Gastroesophageal sphincter (tissue), 4 donors: Measurements from ENCODE around the gene RLN3. TPM values are rescaled to one million over a fixed set of nuclear protein-coding genes. Genes with fewer than 3 reads are reported as not detected.

Source experiments
- ATAC-seq: fragments of 150-250 bp; one replicate; pipeline ENCODE4 v1.9.1; 2016; ENCODE audit warnings: mild to moderate bottlenecking, moderate library complexity
- H3K27ac ChIP-seq, 4 donors: fragments of 200-600 bp; sonication (generic) in 3 of 4; 1 replicate in 3 of 4; 2 replicates in 1 of 4; pipeline ENCODE4 v1.5.1; 2016 to 2019
- H3K27me3 ChIP-seq: fragments of 200-600 bp; sonication (generic); one replicate; pipeline ENCODE4 v1.5.1; 2019
- H3K36me3 ChIP-seq, 2 donors: fragments of 200-600 bp; sonication (generic); one replicate each; pipeline ENCODE4 v1.5.1; 2019; ENCODE audit warnings: control low read depth in 1 of 2
- H3K4me1 ChIP-seq, 3 donors: fragments of 200-600 bp; sonication (generic); 1 replicate in 2 of 3; 2 replicates in 1 of 3; pipeline ENCODE4 v1.5.1; 2016 to 2019; ENCODE audit warnings: control low read depth in 2 of 3
- H3K4me3 ChIP-seq, 2 donors: fragments of 200-600 bp; sonication (generic); one replicate each; pipeline ENCODE4 v1.5.1; 2019; ENCODE audit warnings: mild to moderate bottlenecking in 1 of 2, moderate library complexity in 1 of 2
- H3K9me3 ChIP-seq, 3 donors: fragments of 200-600 bp; sonication (generic); one replicate each; pipeline ENCODE4 v1.5.1; 2017 to 2019; ENCODE audit warnings: control low read depth in 2 of 3
- EP300 ChIP-seq: sonication (generic); formaldehyde crosslinking; IDR thresholded peaks from one replicate; pipeline ENCODE4 v1.6.1; 2017; ENCODE audit warnings: antibody characterized with exemption, mild to moderate bottlenecking
- POLR2A ChIP-seq, 2 donors: fragments of 450-650 bp; IDR thresholded peaks; one replicate each; pipeline ENCODE4 v1.6.1; 2017; ENCODE audit warnings: antibody characterized with exemption in 2 of 2, mild to moderate bottlenecking in 2 of 2, moderate library complexity in 1 of 2
- POLR2AphosphoS5 ChIP-seq: sonication (generic); formaldehyde crosslinking; IDR thresholded peaks from one replicate; pipeline ENCODE4 v1.6.1; 2017; ENCODE audit warnings: antibody characterized with exemption
- WGBS, 2 donors: methylation state at CpG; one replicate each; pipeline ENCODE4 v1.1.5; 2018; ENCODE audit warnings: low coverage in 1 of 2; 5-methylcytosine and 5-hydroxymethylcytosine counted together
- total RNA-seq, 4 donors: library from RNA; depleted of rRNA; stranded (reverse); fragments of >200 nt; gene quantifications; one replicate each; pipeline ENCODE4 v1.1.0, GENCODE V29; 2016
- TF ChIP-seq, protein P1 (sequence below), 4 experiments: fragments of 200-600 bp in 2 of 4; fragments of 450-650 bp in 2 of 4; sonication (generic) in 1 of 4; IDR thresholded peaks; one replicate each; pipeline ENCODE4 v1.5.1; 2017 to 2019; ENCODE audit warnings: antibody characterized with exemption in 4 of 4, mild to moderate bottlenecking in 2 of 4, moderate library complexity in 2 of 4

The RLN3 gene
- total RNA-seq, 4 donors from 2014 or later, result not detected

- Histone ChIP-seq H3K36me3 (peaks cover 0 to under 1% of the 10 kb centered on the region in 2 donors), H3K4me3 (peak overlapping the region; percentile 84 to 89), H3K4me1 (peaks cover 0 to 41% (median 18%) of the 10 kb centered on the region in 3 donors), H3K27ac (peak overlapping the region; percentile 98 to 99 (median 99)), H3K27me3 (no peaks in the 10 kb centered on the region), H3K9me3 (no peaks in the 10 kb centered on the region)
- TF ChIP-seq POLR2A (IDR thresholded peaks at IDR 0.05), result peak; percentile 50 to 71
- TF ChIP-seq, protein P1, sequence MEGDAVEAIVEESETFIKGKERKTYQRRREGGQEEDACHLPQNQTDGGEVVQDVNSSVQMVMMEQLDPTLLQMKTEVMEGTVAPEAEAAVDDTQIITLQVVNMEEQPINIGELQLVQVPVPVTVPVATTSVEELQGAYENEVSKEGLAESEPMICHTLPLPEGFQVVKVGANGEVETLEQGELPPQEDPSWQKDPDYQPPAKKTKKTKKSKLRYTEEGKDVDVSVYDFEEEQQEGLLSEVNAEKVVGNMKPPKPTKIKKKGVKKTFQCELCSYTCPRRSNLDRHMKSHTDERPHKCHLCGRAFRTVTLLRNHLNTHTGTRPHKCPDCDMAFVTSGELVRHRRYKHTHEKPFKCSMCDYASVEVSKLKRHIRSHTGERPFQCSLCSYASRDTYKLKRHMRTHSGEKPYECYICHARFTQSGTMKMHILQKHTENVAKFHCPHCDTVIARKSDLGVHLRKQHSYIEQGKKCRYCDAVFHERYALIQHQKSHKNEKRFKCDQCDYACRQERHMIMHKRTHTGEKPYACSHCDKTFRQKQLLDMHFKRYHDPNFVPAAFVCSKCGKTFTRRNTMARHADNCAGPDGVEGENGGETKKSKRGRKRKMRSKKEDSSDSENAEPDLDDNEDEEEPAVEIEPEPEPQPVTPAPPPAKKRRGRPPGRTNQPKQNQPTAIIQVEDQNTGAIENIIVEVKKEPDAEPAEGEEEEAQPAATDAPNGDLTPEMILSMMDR (IDR thresholded peaks at IDR 0.05), result no peak
- peak; percentile 58 for ATAC-seq
- WGBS, 2 donors, result 0 to 18% methylated on average over 1 to 9 of the region's 50 CpGs
Observed at GRCh38 chr19:14005349-14006084, 22.4 kb upstream of the RLN3 start.

GRCh38 chr19:14006085-14006765 is 21.7 kb upstream of the RLN3 start, which contains the start of gene RFX1:
Gene RFX1 (minus strand): TSS chr19:14006320. CDS start chr19:13993843, 12,477 bp downstream.
- no peaks in the 10 kb centered on the region for H3K27me3 ChIP-seq

DNA sequence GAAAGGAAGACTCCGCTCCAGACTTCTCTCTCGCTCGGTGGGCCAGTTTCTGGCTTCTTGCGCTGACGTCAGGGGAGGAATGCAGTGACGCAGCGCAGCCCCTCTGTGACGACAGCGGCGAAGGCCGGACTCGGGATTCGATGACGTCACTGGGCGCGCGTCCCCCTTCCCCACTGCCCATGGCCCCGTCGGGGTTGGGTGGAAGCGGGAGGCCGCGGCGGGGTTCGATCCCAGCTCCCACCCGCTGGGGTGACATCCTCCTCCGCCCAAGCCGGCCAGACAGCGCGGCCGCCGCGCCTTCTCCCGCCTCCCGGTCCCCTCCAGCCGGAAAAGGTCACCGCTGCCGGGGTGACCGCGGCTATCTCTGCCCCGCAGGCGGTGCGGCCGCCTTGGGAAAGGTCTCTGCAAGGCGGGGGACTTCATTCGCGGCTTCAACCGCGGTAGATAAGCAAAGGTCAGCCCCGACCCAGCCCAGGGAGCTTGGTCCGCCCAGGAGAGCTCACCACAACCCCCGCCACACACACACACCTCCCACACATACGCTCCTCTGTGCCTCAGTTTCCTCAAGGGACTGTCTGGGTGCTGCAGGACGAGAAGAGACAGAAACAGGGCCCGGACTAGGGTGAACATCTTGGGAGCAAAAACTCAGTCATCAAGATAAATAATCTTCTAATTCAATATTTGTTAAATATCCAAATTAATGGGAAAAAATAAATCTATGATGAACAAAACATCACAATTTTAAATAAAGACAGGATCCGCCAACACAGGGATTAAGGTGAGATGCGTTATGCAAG is 21.0 kb upstream of the RLN3 start:
- Histone ChIP-seq H3K4me1 (peaks cover 0 to 41% (median 18%) of the 10 kb centered on the region in 3 donors), H3K27me3 (no peaks in the 10 kb centered on the region), H3K36me3 (no peaks in the 10 kb centered on the region), H3K9me3 (no peaks in the 10 kb centered on the region), H3K4me3 (peak overlapping the region; percentile 78 to 89), H3K27ac (peak overlapping the region; percentile 95 to 99 (median 98))
- TF ChIP-seq, protein P1 (IDR thresholded peaks at IDR 0.05), result peak in 1 of 4 experiments; percentile 12
- TF ChIP-seq POLR2A (IDR thresholded peaks at IDR 0.05) (peak; percentile 58 to 60), POLR2AphosphoS5 (peak; percentile 62), EP300 (no peak)
- WGBS, 2 donors, result 30 to 66% methylated on average over 3 to 8 of the region's 56 CpGs
- ATAC-seq, result peak; percentile 50

More at GRCh38 chr19:14006085-14006765, 21.7 kb upstream of the RLN3 start, which contains the start of gene RFX1:
- Histone ChIP-seq H3K4me1 (peaks cover 0 to 41% (median 18%) of the 10 kb centered on the region in 3 donors), H3K4me3 (peak within 1 kb of the TSS; percentile 84 to 89), H3K36me3 (no peaks in the 10 kb centered on the region), H3K9me3 (no peaks in the 10 kb centered on the region), H3K27ac (peak within 1 kb of the TSS; percentile 98 to 99 (median 99))
- TF ChIP-seq POLR2A (IDR thresholded peaks at IDR 0.05) (no peak), EP300 (no peak), POLR2AphosphoS5 (no peak)
- TF ChIP-seq, protein P1 (IDR thresholded peaks at IDR 0.05), result no peak
- WGBS, 2 donors, result 0% methylated on average over 13 of the region's 58 CpGs; no CpG with 5 or more reads in 1 of the 2 donors
- ATAC-seq, result peak; percentile 92

DNA sequence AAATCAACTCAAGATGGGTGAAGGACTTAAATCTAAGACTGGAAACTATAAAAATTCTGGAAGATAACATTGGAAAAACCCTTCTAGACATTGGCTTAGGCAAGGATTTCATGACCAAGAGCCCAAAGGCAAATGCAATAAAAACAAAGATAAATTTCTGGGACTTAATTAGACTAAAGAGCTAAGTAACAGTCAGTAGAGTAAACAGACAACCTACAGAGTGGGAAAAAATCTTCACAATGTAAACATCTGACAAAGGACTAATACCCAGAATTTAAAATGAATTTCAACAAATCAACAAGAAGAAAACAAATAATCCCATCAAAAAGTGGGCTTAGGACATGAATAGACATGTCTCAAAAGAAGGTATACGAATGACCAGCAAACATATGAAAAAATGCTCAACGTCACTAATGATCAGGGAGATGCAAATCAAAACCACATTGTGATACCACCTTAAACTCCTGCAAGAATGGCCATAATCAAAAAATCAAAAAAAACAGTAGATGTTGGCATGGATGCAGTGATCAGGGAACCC is 15.5 kb upstream of the RLN3 start:
- Histone ChIP-seq H3K4me3 (no peak overlapping the region), H3K9me3 (no peaks in the 10 kb centered on the region), H3K4me1 (no peaks in the 10 kb centered on the region), H3K36me3 (no peaks in the 10 kb centered on the region), H3K27ac (no peak overlapping the region), H3K27me3 (no peaks in the 10 kb centered on the region)
- 69 to 92% methylated on average over 2 of the region's 2 CpGs for WGBS, 2 donors
- TF ChIP-seq EP300, result no peak
- TF ChIP-seq, protein P1 (IDR thresholded peaks at IDR 0.05), result no peak
- TF ChIP-seq POLR2A (IDR thresholded peaks at IDR 0.05), result no peak
- TF ChIP-seq POLR2AphosphoS5, result no peak
- no peak for ATAC-seq
